ENCODE results near the gene MARF1.

GRCh38 chr16:15604460-15605440 is 38.2 kb downstream of the MARF1 start:
- TF ChIP-seq POLR2AphosphoS5 (IDR thresholded peaks at IDR 0.05) (no peak), CTCF (IDR thresholded peaks at IDR 0.05 in 8 of 11, conservative IDR thresholded peaks at IDR 0.05 in 3 of 11) (no peak), POLR2A (IDR thresholded peaks at IDR 0.05) (no peak)

All from spleen (tissue), 7 donors.